Lower lobe of right lung (tissue), 2 donors: ENCODE data around the gene ANKRD44. TPM values are rescaled to one million over a fixed set of nuclear protein-coding genes. Genes with fewer than 3 reads are reported as not detected.

ENCODE experiments used
- ATAC-seq, 2 donors: fragments of 200-7000 bp; cut with Tn5 transposase; one replicate each; pipeline ENCODE4 v1.9.1; 2020 to 2022; ENCODE audit warnings: mild to moderate bottlenecking in 2 of 2, moderate library complexity in 2 of 2
- DNase-seq: peaks from one replicate; pipeline ENCODE4 v3.0.0-alpha.2; 2020
- H3K27ac ChIP-seq: fragments of 200-600 bp; one replicate; pipeline ENCODE4 v1.8.0; 2022
- H3K27me3 ChIP-seq: fragments of 200-600 bp; one replicate; pipeline ENCODE4 v1.8.0; 2022; ENCODE audit warnings: low read depth
- H3K36me3 ChIP-seq: fragments of 200-600 bp; one replicate; pipeline ENCODE4 v1.8.0; 2022; ENCODE audit warnings: mild to moderate bottlenecking
- H3K4me1 ChIP-seq: fragments of 200-600 bp; one replicate; pipeline ENCODE4 v1.8.0; 2022
- H3K4me3 ChIP-seq: fragments of 200-600 bp; one replicate; pipeline ENCODE4 v1.8.0; 2022; ENCODE audit warnings: mild to moderate bottlenecking
- H3K9me3 ChIP-seq: fragments of 200-600 bp; one replicate; pipeline ENCODE4 v1.8.0; 2022
- CTCF ChIP-seq: fragments of 200-600 bp; IDR thresholded peaks from one replicate; pipeline ENCODE4 v1.8.0; 2022; ENCODE audit warnings: antibody characterized with exemption, mild to moderate bottlenecking
- intact Hi-C: fragments of 100-400 bp; cut with DNase I; formaldehyde crosslinking; loops from one replicate; pipeline ENCODE4 v1.11.0; 2022
- total RNA-seq: library from RNA; stranded (reverse); fragmentation: NEBNext Ultra II Directional; extraction: Animal tissue kit (Norgen Biotek cat#: 25700); gene quantifications from one replicate; pipeline ENCODE4 v1.2.1, GENCODE V29; 2021
- donor health status: DM: no; HTN: yes; CAD: no; lungs with severe emphysema.

Gene ANKRD44
- total RNA-seq, 1 donor from 2014 or later, result 58.7 TPM

- no peak overlapping the region for H3K4me3 ChIP-seq
- H3K27ac ChIP-seq, result no peak overlapping the region
- DNase-seq (no peak), ATAC-seq (no peak)
- H3K4me1 ChIP-seq, result peaks cover 10% of the 10 kb centered on the region
- H3K36me3 ChIP-seq, result no peaks in the 10 kb centered on the region
- H3K9me3 ChIP-seq, result no peaks in the 10 kb centered on the region
- H3K27me3 ChIP-seq, result no peaks in the 10 kb centered on the region
- intact Hi-C loops, result no loop called here
- TF ChIP-seq CTCF, result no peak
Observed at GRCh38 chr2:196984903-196985302, 325.7 kb downstream of the ANKRD44 start.

GRCh38 chr2:196983934-196984333 lies 326.6 kb downstream of the ANKRD44 start:
- H3K9me3 ChIP-seq, result no peaks in the 10 kb centered on the region
- no peaks in the 10 kb centered on the region for H3K27me3 ChIP-seq
- no peaks in the 10 kb centered on the region for H3K36me3 ChIP-seq
- no peak overlapping the region for H3K27ac ChIP-seq
- no peak for TF ChIP-seq CTCF
- H3K4me3 ChIP-seq, result no peak overlapping the region
- ATAC-seq (peak; percentile 46 to 60), DNase-seq (no peak)
- intact Hi-C loops, result no loop called here
- peaks cover 9% of the 10 kb centered on the region for H3K4me1 ChIP-seq

- TF ChIP-seq CTCF, result no peak
- no peaks in the 10 kb centered on the region for H3K27me3 ChIP-seq
- no peak overlapping the region for H3K27ac ChIP-seq
- intact Hi-C loops, result no loop called here
- no peak overlapping the region for H3K4me3 ChIP-seq
- H3K4me1 ChIP-seq, result no peaks in the 10 kb centered on the region
- no peaks in the 10 kb centered on the region for H3K9me3 ChIP-seq
- ATAC-seq (no peak), DNase-seq (no peak)
- H3K36me3 ChIP-seq, result no peaks in the 10 kb centered on the region
Observed at GRCh38 chr2:196980473-196980872, 330.1 kb downstream of the ANKRD44 start.

GRCh38 chr2:196980001-196980400 lies 330.6 kb downstream of the ANKRD44 start:
- no peak for ATAC-seq
- intact Hi-C loops, result no loop called here
- Histone ChIP-seq H3K4me3 (no peak overlapping the region), H3K4me1 (no peaks in the 10 kb centered on the region), H3K27ac (no peak overlapping the region), H3K27me3 (no peaks in the 10 kb centered on the region), H3K9me3 (no peaks in the 10 kb centered on the region), H3K36me3 (no peaks in the 10 kb centered on the region)
- DNase-seq, result no peak
- TF ChIP-seq CTCF, result no peak

GRCh38 chr2:196977507-196977906 lies 333.1 kb downstream of the ANKRD44 start:
- Histone ChIP-seq H3K27ac (no peak overlapping the region), H3K36me3 (no peaks in the 10 kb centered on the region), H3K4me1 (no peaks in the 10 kb centered on the region), H3K9me3 (no peaks in the 10 kb centered on the region), H3K4me3 (no peak overlapping the region), H3K27me3 (no peaks in the 10 kb centered on the region)
- no peak for TF ChIP-seq CTCF
- ATAC-seq (no peak), DNase-seq (no peak)
- intact Hi-C loops, result no loop called here

GRCh38 chr2:196974970-196975369 lies 335.6 kb downstream of the ANKRD44 start:
- intact Hi-C loops, result no loop called here
- Histone ChIP-seq H3K4me1 (no peaks in the 10 kb centered on the region), H3K27me3 (no peaks in the 10 kb centered on the region), H3K27ac (no peak overlapping the region), H3K4me3 (no peak overlapping the region), H3K36me3 (no peaks in the 10 kb centered on the region), H3K9me3 (no peaks in the 10 kb centered on the region)
- TF ChIP-seq CTCF, result no peak
- DNase-seq (no peak), ATAC-seq (no peak)
